Measurements from ENCODE around the gene ADI1. TPM values are rescaled to one million over a fixed set of nuclear protein-coding genes. Genes with fewer than 3 reads are reported as not detected.

Gene ADI1
- total and polyA plus RNA-seq, 2 of the 4 experiments (the other 2 are of a cell fraction) = 43.2 to 46.0 TPM

DNA sequence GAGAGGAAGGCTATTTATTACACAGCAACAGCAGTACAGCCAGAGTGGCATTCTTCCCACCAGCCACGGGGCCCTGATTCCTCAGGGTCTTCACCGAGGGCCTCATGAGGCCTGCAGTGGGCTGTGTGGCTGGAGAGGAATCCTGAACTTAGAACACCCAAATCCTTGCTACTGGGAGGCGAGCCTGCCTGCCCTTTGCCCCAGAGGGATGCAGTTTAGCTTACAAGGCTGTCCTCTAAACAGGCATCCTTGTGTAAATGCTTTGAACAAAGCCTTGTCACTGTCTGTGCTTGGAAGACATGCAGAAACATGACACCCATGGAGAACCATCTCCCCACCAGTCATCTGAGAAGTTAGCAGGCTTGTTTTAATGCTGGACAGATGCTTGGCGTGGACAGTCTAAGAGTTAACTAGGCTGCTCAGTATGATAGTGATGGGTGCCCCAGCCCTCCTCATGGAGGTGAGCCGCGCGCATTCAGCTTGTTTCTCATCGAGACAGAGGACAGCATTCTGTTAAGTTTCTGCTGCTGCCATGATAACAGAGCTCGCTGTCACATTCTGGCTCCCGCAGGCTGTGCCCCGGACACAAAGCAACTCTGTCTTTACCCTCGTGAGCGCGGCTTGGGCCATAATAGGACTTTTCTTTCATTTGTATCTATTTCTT is 42.9 kb downstream of the ADI1 start:
- Histone ChIP-seq H4K20me1 (ENCODE audit: insufficient read depth, low read length) (no peaks in the 10 kb centered on the region), H3K4me2 (ENCODE audit: low read depth, low read length) (peak overlapping the region; percentile 11; the same call in 1 of the 2 replicates), H2BK20ac (ENCODE audit: low read depth, low read length) (no peak overlapping the region), H3K27ac (ENCODE audit: insufficient read depth, low read length) (peak overlapping the region; percentile 24; the same call in 1 of the 2 replicates), H3K4me1 (ENCODE audit: control insufficient read depth, insufficient read depth, low read length) (peaks cover 7% of the 10 kb centered on the region; the same call in 1 of the 2 replicates), H2BK5ac (ENCODE audit: low read depth, low read length, poor library complexity, severe bottlenecking) (no peak overlapping the region), H2BK120ac (ENCODE audit: low read depth, low read length) (no peak overlapping the region), H3K9me1 (ENCODE audit: insufficient read depth, low read length) (peaks cover 12% of the 10 kb centered on the region; the same call in 1 of the 2 replicates), H3K4ac (ENCODE audit: low read depth, low read length) (no peak overlapping the region), H3K23ac (ENCODE audit: low read depth, low read length) (peak overlapping the region; percentile 17; the same call in 1 of the 2 replicates), H4K8ac (ENCODE audit: low read depth in 2 of 2, low read length in 2 of 2) (peak overlapping the region in 1 of 2 experiments; percentile 24; a peak in 1 of 4 replicates), H4K91ac (ENCODE audit: insufficient read depth, low read depth, low read length) (no peak overlapping the region), H2AK9ac (replicated peaks; ENCODE audit: low read depth, low read length, poor library complexity) (peak overlapping the region; percentile 7), H3K56ac (ENCODE audit: extremely low read depth, insufficient read depth, low read length) (no peak overlapping the region), H3K27me3 (ENCODE audit: control insufficient read depth, insufficient read depth, low read length) (no peaks in the 10 kb centered on the region), H3K36me3 (ENCODE audit: control insufficient read depth, insufficient read depth, low read length) (peaks cover 42% of the 10 kb centered on the region), H2BK15ac (ENCODE audit: low read depth, low read length) (no peak overlapping the region), H2AFZ (replicated peaks; ENCODE audit: low read length, poor library complexity) (no peak overlapping the region), H3K79me1 (ENCODE audit: low read depth in 1 of 2, low read length in 2 of 2) (peaks cover 3 to 12% of the 10 kb centered on the region in 2 experiments; a peak in 1 of 4 replicates), H3K18ac (ENCODE audit: low read depth, low read length) (no peak overlapping the region), H3K14ac (replicated peaks; ENCODE audit: low read depth, low read length) (no peak overlapping the region), H3K9ac (ENCODE audit: low read depth, low read length) (no peak overlapping the region), H4K5ac (ENCODE audit: low read depth, low read length) (no peak overlapping the region), H3K4me3 (ENCODE audit: insufficient read depth, low read depth, low read length) (no peak overlapping the region), H2AK5ac (ENCODE audit: low read depth, low read length) (no peak overlapping the region), H3K9me3 (ENCODE audit: control insufficient read depth, insufficient read depth, low read length) (no peaks in the 10 kb centered on the region)
- ATAC-seq (ENCODE audit: low read depth) (peak; percentile 87), DNase-seq (peak; percentile 59)
- 80% methylated on average over 2 of the region's 14 CpGs; no CpG with 5 or more reads in 1 of the 2 experiments for WGBS, 2 experiments (ENCODE audit: extremely low coverage in 2 of 2, insufficient read length in 1 of 2)
- no peak for TF ChIP-seq NFE2L2 (IDR thresholded peaks at IDR 0.05; ENCODE audit: low read depth, low read length)
- TF ChIP-seq, protein P1, sequence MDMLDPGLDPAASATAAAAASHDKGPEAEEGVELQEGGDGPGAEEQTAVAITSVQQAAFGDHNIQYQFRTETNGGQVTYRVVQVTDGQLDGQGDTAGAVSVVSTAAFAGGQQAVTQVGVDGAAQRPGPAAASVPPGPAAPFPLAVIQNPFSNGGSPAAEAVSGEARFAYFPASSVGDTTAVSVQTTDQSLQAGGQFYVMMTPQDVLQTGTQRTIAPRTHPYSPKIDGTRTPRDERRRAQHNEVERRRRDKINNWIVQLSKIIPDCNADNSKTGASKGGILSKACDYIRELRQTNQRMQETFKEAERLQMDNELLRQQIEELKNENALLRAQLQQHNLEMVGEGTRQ (IDR thresholded peaks at IDR 0.05; ENCODE audit: low read depth, low read length) = no peak
- TF ChIP-seq SMC3 (IDR thresholded peaks at IDR 0.05; ENCODE audit: low read depth, low read length) = no peak
- TF ChIP-seq CEBPB (IDR thresholded peaks at IDR 0.05; ENCODE audit: low read depth, low read length) = no peak
- no peak for TF ChIP-seq MXI1 (IDR thresholded peaks at IDR 0.05; ENCODE audit: borderline replicate concordance, low read depth, low read length)
- no peak for TF ChIP-seq CHD1 (IDR thresholded peaks at IDR 0.05; ENCODE audit: low read depth, low read length)
- no peak for TF ChIP-seq POLR2A (IDR thresholded peaks at IDR 0.05; ENCODE audit: low read depth, low read length)
- TF ChIP-seq BHLHE40 (IDR thresholded peaks at IDR 0.05; ENCODE audit: low read depth, low read length) = no peak
- no peak for TF ChIP-seq RCOR1 (IDR thresholded peaks at IDR 0.05; ENCODE audit: insufficient replicate concordance, low read length)
- no peak for TF ChIP-seq FOS (IDR thresholded peaks at IDR 0.05; ENCODE audit: low read depth, low read length)
- TF ChIP-seq, protein P2, sequence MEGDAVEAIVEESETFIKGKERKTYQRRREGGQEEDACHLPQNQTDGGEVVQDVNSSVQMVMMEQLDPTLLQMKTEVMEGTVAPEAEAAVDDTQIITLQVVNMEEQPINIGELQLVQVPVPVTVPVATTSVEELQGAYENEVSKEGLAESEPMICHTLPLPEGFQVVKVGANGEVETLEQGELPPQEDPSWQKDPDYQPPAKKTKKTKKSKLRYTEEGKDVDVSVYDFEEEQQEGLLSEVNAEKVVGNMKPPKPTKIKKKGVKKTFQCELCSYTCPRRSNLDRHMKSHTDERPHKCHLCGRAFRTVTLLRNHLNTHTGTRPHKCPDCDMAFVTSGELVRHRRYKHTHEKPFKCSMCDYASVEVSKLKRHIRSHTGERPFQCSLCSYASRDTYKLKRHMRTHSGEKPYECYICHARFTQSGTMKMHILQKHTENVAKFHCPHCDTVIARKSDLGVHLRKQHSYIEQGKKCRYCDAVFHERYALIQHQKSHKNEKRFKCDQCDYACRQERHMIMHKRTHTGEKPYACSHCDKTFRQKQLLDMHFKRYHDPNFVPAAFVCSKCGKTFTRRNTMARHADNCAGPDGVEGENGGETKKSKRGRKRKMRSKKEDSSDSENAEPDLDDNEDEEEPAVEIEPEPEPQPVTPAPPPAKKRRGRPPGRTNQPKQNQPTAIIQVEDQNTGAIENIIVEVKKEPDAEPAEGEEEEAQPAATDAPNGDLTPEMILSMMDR (conservative IDR thresholded peaks at IDR 0.05; ENCODE audit: low read depth, low read length) = no peak
- TF ChIP-seq MAFK (IDR thresholded peaks at IDR 0.05; ENCODE audit: low read depth, low read length) = no peak
- TF ChIP-seq MAZ (IDR thresholded peaks at IDR 0.05; ENCODE audit: borderline replicate concordance, low read depth, low read length) = no peak
- no peak for TF ChIP-seq RFX5 (IDR thresholded peaks at IDR 0.05; ENCODE audit: low read depth, low read length)
- no peak for TF ChIP-seq RAD21 (IDR thresholded peaks at IDR 0.05; ENCODE audit: low read length)
- in situ Hi-C loops (cut with MboI; ENCODE audit: low sequenced_read_pairs) = no loop called here
- dilution Hi-C loops (cut with HindIII; ENCODE audit: low sequenced_read_pairs, unreplicated experiment) = no loop called here
- POLR2A ChIA-PET (ENCODE audit: unreplicated experiment) = no interaction called here
- intact Hi-C loops (cut with micrococcal nuclease) = no loop called here
- CTCF ChIA-PET = no interaction called here
- no TSS peak for BruUV-seq (replicated peaks)

Data from IMR-90 (cell line).